GM11168 (cell line): ENCODE data around the gene ETFRF1.

ENCODE experiments used
- in situ Hi-C: fragments of 300-500 bp; cut with MboI; formaldehyde crosslinking; loops from one replicate; pipeline ENCODE4 v1.12.0; 2022; ENCODE audit warnings: low sequenced_read_pairs; ENCODE audit not compliant: unreplicated experiment

ETFRF1 gene

GRCh38 chr12:25195056-25195971, at the start of gene ETFRF1, which contains the start of gene DNAI7:
ETFRF1 (plus strand) TSS chr12:25195237; CDS start chr12:25203957, 8,720 bp downstream.
DNAI7 (minus strand) TSS chr12:25195160; CDS start chr12:25195078, 82 bp downstream.
- in situ Hi-C loops, result no loop called here

- in situ Hi-C loops, result no loop called here
Measured at GRCh38 chr12:25146686-25147085, 48.4 kb upstream of the ETFRF1 start.

- in situ Hi-C loops, result no loop called here
Measured at GRCh38 chr12:25151476-25151875, 43.6 kb upstream of the ETFRF1 start.

GRCh38 chr12:25152055-25152454, 43.0 kb upstream of the ETFRF1 start:
- in situ Hi-C loops, result no loop called here

GRCh38 chr12:25155022-25155576, 39.9 kb upstream of the ETFRF1 start:
- in situ Hi-C loops, result no loop called here

- in situ Hi-C loops, result no loop called here
Measured at GRCh38 chr12:25156061-25156460, 39.0 kb upstream of the ETFRF1 start.

- in situ Hi-C loops, result no loop called here
Measured at GRCh38 chr12:25162866-25163265, 32.2 kb upstream of the ETFRF1 start.

GRCh38 chr12:25182765-25183164, 12.3 kb upstream of the ETFRF1 start:
- in situ Hi-C loops, result no loop called here

GRCh38 chr12:25184132-25184531, 10.9 kb upstream of the ETFRF1 start:
- in situ Hi-C loops, result no loop called here

- in situ Hi-C loops, result no loop called here
Measured at GRCh38 chr12:25186038-25186787, 8.8 kb upstream of the ETFRF1 start.

GRCh38 chr12:25186788-25187402, 8.1 kb upstream of the ETFRF1 start:
- in situ Hi-C loops, result no loop called here

GRCh38 chr12:25187781-25188180, 7.3 kb upstream of the ETFRF1 start:
- in situ Hi-C loops, result no loop called here

- in situ Hi-C loops, result no loop called here
Measured at GRCh38 chr12:25189656-25190055, 5.4 kb upstream of the ETFRF1 start.

- in situ Hi-C loops, result no loop called here
Measured at GRCh38 chr12:25190793-25191192, 4.2 kb upstream of the ETFRF1 start.

GRCh38 chr12:25194214-25194613, 823 bp upstream of the ETFRF1 start:
- in situ Hi-C loops, result no loop called here

GRCh38 chr12:25194722-25195055, 348 bp upstream of the ETFRF1 start:
- in situ Hi-C loops, result no loop called here

- in situ Hi-C loops, result no loop called here
Measured at GRCh38 chr12:25197608-25198007, 2.6 kb downstream of the ETFRF1 start.

- in situ Hi-C loops, result no loop called here
Measured at GRCh38 chr12:25200703-25201102, 5.7 kb downstream of the ETFRF1 start.

- in situ Hi-C loops, result no loop called here
Measured at GRCh38 chr12:25202137-25202536, 7.1 kb downstream of the ETFRF1 start.

GRCh38 chr12:25207411-25207810, 12.4 kb downstream of the ETFRF1 start:
- in situ Hi-C loops, result no loop called here

- in situ Hi-C loops, result no loop called here
Measured at GRCh38 chr12:25207846-25208245, 12.8 kb downstream of the ETFRF1 start.
